ENCODE measurements around the gene MDGA2.

Gene MDGA2

GRCh38 chr14:47471075-47471474 is 204.3 kb downstream of the MDGA2 start:
- DNase-seq, result no peak

- no peak for DNase-seq
Measured at GRCh38 chr14:47466916-47467315, 208.5 kb downstream of the MDGA2 start.

DNA sequence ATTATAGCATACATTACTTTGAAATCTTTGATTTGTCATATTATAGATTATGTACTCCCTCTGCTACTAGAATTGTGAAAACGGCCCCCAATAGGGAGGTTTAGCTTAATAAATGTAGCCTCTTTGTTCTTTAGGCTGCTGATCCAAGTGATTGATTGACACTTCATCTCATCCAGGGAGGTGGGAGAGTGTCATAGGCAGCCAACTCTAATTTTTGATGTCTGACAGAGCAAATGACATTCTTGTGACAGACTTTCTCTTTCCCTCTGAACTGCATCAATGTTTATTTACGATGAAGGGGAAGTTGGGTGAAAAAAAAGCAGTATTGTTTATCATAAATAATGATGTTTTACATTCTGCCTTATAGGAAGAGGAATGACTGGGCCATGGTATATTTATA is 221.4 kb downstream of the MDGA2 start:
- DNase-seq, result no peak

GRCh38 chr14:47447076-47447475 is 228.3 kb downstream of the MDGA2 start:
- DNase-seq, result no peak

DNA sequence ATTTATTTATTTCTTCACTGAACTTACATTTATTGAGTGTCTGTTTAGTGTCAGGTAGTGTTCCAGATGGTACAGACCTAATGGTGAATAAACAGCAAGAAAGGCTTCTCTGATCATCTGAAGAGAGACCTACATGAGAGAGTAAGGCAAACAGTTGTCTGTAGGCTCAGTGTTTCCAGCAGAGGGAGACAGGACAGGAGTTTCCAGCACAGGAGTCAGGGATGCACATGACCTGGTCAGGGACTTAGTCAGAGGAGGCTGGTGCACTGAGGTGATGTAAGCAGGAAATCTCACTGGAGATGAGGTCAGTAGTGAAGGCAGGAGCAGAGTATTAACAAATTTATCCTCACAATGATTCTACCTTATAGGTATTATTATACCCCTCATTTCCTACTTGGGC is 233.2 kb downstream of the MDGA2 start:
- DNase-seq, result no peak

DNA sequence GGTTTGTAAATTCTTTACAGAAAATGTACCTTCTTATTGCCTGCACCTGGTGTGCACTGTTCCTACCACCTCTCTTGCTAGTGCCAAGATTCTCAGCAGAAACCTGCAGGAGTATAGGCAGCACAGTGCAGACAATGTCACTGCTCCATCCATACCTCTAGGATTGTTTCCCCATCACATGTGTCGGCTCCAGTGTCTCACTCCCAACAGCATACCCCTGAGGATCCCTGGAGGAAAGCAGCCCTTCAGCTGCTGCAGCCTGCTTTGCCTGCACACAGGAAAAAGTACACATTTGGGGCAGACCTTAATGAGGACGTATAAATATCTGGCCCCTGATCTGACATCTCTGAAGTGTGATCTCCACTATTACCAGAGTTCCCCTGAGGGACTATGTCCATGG is 235.5 kb downstream of the MDGA2 start:
- no peak for DNase-seq

DNA sequence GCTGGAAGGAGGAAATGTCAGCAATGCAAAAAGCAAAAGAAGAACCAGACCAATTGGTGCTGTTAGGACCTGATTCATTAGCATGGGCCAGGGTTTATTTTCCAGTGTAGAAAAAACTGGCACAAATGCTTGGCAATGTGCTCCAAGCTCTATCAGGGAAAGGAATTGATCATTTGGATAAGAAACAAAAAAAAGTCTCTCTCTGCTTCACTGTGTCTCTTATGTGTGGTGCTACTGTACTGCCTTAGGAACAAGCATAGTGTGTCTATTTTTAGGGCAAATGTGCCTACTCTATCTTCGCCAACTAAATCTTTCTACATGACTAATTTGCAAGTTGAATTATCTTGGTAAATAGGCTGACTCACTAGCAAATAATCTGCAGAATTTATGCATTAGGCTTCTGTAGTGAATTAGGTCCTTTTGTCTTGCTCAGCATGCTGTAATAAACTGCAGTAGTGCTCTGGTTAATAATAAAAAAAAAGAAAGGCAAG is 236.7 kb downstream of the MDGA2 start:
- no peak for DNase-seq

- DNase-seq, result no peak
Measured at GRCh38 chr14:47435331-47435965, 240.0 kb downstream of the MDGA2 start.

DNA sequence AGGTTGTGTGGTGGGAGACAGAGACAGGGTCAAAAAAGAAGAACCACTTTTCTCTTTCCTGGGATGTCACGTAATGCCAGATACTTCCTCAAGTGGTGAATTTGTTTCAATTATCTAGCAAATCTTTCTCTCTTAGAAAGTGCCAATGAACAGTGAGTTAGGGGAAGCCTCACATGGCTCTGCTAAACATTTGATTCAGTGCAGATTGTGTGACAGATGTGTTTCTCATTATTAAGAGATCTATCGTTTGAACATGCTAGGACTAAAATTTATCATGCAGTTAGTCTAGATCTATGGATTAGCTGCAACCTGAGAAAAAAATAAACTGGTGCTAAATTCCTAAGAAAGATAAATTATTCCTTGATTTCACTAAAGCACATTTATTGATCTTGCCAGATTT is 247.8 kb downstream of the MDGA2 start:
- DNase-seq, result no peak

GRCh38 chr14:47425302-47425701 is 250.1 kb downstream of the MDGA2 start:
- no peak for DNase-seq

DNA sequence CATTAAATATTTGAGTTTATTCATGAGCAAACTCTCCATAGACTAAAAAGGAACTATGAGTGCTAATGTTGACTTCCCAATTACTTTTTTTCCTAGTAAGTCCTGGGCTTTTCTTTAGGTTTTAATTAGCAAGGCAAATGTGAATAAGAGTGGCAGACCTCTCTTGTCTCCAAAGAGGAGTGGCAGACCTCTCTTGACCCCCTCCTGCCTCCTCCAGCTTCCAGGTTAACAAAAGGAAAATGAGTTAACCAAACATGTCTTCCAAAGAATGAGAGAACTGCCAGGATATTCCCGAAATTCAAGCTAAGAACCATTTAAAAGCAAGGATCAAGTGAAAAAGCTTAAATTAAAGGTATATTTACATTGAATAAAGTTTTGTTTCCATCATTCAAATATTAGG is 253.2 kb downstream of the MDGA2 start:
- DNase-seq, result no peak

DNA sequence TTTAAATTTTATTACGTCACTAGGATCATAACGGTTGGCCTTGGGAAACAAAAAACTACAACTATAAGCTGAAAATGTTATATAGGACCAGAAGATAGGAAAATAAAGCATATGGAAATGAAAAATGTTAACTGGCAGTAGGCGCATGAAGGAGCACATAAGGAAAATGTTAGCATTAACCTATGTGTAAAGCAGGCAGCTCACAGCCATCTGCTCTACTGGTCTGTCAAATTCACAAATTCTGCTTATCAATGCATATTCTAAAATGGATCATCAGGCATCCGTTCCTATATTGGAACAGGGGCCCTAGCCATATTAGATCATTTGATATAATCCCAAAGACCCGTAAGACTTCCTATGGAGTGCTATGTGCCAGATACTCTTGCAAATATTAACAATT is 263.9 kb downstream of the MDGA2 start:
- DNase-seq, result no peak

GRCh38 chr14:47392326-47392725 is 283.1 kb downstream of the MDGA2 start:
- no peak for DNase-seq

DNA sequence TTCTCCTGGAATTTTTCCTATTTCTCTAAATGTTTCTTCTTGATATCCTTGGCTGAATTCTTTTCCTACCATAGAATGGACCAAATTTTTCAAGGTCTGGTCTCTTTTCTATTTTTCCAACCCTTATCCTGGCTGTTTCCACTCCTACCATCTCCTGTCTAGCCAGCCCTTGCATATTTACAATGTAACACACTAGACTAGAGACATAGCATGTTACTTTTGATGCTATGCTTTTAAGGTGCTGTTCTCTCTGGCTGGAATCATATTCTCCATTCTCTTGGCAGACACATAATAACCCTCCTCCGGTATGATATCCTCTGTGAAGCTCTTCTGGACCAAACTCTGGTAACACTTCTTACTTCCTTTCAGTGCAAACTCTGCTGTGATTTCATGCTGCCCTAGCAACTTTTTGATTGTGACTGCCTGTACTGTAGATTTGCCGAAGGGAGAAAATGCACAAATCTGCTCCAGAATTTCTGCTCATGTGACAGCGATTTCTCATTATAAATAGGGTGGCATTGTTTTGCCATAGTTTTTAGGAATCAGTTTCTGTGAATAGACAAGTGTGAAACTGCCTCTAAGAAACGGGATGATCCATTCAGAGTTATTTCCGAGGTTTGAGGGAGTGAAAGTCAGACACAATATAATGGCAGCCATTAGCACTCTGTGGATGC is 284.4 kb downstream of the MDGA2 start:
- DNase-seq, result no peak

GRCh38 chr14:47389535-47389934 is 285.9 kb downstream of the MDGA2 start:
- DNase-seq, result no peak

DNA sequence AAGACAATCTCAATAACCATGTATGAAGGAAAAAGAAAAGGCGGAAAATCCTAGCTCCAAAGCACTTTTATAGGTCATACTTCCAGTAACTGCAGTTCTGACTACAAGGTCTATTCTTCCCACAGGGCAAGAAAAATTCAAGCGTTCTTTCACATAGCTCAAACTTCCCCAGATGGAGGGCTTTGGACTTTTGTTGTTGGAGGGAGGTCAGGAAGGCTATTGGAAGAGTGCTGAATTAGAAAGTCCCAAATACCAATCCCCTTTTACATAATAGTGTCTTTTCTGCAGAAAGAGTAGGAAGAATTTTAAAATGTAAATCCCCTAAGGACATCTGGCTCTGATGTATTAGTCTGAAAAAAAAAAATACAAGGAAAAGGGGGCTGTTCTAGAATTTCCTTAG is 309.4 kb downstream of the MDGA2 start:
- DNase-seq, result no peak

DNA sequence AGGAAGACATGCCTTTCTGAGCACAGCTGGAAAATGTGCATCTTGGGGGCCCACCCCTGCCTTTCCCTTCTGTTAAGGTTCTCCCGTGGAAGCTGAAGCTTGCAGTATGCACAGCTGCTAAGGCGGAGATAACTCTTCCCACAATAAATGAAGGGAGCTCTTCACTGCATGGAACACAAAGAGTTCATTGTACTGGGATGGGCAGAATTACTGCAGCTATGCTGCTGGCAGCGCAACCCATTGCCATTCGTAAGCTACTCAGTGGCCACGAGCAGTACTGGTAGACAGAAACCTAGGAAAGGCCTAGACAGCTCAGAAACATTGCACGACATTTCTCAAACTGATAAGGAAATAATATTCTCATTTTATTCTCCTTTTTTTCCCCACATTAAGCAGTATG is 310.2 kb downstream of the MDGA2 start:
- DNase-seq, result no peak

DNA sequence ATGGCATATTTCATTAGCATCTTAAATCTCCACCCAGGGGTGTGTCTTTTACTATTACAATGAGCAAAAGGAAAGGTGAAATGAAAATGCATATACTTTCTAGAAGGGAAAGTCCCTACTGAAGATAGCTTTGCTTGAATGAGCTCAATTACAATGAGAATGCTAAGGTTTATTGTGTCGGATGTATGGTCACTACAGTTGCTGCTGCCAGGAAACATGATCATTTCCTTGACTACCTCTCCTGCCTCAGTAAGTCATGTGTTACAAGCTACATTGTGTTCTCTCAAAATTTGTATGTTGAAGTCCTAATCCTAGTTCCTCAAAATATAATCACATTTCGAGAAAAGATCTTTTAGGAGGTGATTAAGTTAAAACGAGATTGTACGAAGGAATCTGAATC is 322.2 kb downstream of the MDGA2 start:
- no peak for DNase-seq

- DNase-seq, result no peak
Measured at GRCh38 chr14:47346849-47347248, 328.6 kb downstream of the MDGA2 start.

DNA sequence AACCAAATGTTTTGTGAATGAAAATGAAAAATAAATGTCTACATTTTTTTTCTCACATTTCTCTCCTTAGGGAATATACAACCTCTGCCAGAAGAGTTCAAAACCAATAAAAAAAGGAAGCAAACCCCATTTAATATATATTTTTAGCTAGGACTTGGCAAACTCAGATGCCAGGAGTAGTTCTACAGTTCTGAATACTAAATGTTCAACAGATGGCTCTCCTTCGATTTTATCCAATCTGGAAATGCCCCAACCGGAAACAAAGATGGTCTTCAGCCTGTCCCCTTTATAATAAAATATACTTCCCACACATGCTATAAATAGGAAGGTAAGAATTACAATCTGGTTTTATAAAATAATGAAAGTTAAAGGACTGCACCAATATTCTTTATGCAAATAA is 330.4 kb downstream of the MDGA2 start:
- no peak for DNase-seq

DNA sequence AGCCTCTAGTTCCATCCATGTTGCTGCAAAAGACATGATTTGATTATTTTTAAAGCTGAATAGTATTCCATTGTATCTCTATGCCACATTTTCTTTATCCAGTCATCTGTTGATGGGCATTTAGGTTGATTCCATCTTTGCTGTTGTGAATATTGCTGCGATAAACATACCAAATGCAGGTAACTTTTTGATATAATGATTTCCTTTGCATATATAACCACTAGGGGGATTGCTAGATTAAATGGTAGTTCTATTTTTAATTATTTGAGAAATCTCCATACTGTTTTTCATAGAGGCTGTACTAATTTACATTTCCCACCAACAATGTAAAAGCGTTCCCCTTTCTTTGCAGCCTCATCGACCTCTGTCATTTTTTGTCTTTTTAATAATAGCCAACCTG is 342.5 kb downstream of the MDGA2 start:
- DNase-seq, result no peak

- DNase-seq, result no peak
Measured at GRCh38 chr14:47332106-47332505, 343.3 kb downstream of the MDGA2 start.

- DNase-seq, result no peak
Measured at GRCh38 chr14:47328376-47328775, 347.0 kb downstream of the MDGA2 start.

- DNase-seq, result no peak
Measured at GRCh38 chr14:47327336-47327735, 348.1 kb downstream of the MDGA2 start.

DNA sequence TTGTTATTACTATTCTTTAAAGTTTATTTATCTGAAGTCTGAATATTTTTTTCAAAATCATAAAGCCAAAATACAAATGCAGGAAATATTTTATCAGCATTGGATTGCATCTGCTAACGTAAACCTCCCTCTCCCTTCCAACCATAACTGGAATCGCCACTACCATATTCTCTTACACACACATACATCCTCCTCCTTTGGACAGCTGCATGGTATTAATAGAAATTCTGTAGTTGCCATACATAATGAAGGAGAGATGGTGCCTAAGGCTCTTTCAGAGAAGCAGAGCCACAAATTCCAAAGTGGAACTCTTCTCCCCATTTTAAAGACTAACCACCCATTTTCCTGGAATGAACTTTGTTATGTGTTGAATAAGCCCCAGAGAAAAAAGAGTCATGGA is 352.7 kb downstream of the MDGA2 start:
- DNase-seq, result no peak
